HEK293 (cell line): Measurements from ENCODE around the gene PMP22.

Source experiments
- ATF2 ChIP-seq: fragments of 450-650 bp; formaldehyde crosslinking; IDR thresholded peaks from 2 replicates; pipeline ENCODE4 v1.5.1; 2016; ENCODE audit warnings: missing biosample characterization, missing genetic modification characterization, low read depth
- PBX3 ChIP-seq: sonication (generic); formaldehyde crosslinking; IDR thresholded peaks from 2 replicates; pipeline ENCODE4 v1.8.1; 2022; ENCODE audit warnings: mild to moderate bottlenecking, moderate library complexity, missing genetic modification reagents
- PRDM10 ChIP-seq: fragments of 450-650 bp; formaldehyde crosslinking; IDR thresholded peaks from 2 replicates; pipeline ENCODE4 v1.5.1; 2016; ENCODE audit warnings: missing biosample characterization, missing genetic modification characterization
- PRDM2 ChIP-seq: fragments of 450-650 bp; formaldehyde crosslinking; IDR thresholded peaks from 2 replicates; pipeline ENCODE4 v1.5.1; 2016; ENCODE audit warnings: missing biosample characterization, missing genetic modification characterization, borderline replicate concordance
- REPIN1 ChIP-seq: fragments of 450-650 bp; formaldehyde crosslinking; IDR thresholded peaks from 2 replicates; pipeline ENCODE4 v1.5.1; 2017; ENCODE audit warnings: missing biosample characterization, missing genetic modification characterization, low read depth
- SP2 ChIP-seq: fragments of 450-650 bp; formaldehyde crosslinking; IDR thresholded peaks from 2 replicates; pipeline ENCODE4 v1.5.1; 2016; ENCODE audit warnings: missing biosample characterization, missing genetic modification characterization
- ZBTB48 ChIP-seq: fragments of 450-650 bp; formaldehyde crosslinking; IDR thresholded peaks from 2 replicates; pipeline ENCODE4 v1.5.1; 2016; ENCODE audit warnings: missing biosample characterization, missing genetic modification characterization
- ZNF114 ChIP-seq: fragments of 450-650 bp; formaldehyde crosslinking; IDR thresholded peaks from 2 replicates; pipeline ENCODE4 v1.5.0; 2017; ENCODE audit warnings: missing biosample characterization, missing genetic modification characterization
- ZNF292 ChIP-seq: fragments of 450-650 bp; formaldehyde crosslinking; IDR thresholded peaks from 2 replicates; pipeline ENCODE4 v1.5.1; 2016; ENCODE audit warnings: low read depth, missing biosample characterization, missing genetic modification characterization, borderline replicate concordance
- ZNF341 ChIP-seq: fragments of 450-650 bp; formaldehyde crosslinking; IDR thresholded peaks from 2 replicates; pipeline ENCODE4; 2016; ENCODE audit warnings: low read depth, missing biosample characterization, missing genetic modification characterization
- ZNF37A ChIP-seq: fragments of 450-650 bp; IDR thresholded peaks from 2 replicates; pipeline ENCODE4 v1.5.1; 2018; ENCODE audit warnings: missing biosample characterization, missing genetic modification characterization
- ZNF843 ChIP-seq: fragments of 450-650 bp; formaldehyde crosslinking; IDR thresholded peaks from 2 replicates; pipeline ENCODE4 v1.5.1; 2016; ENCODE audit warnings: missing biosample characterization, missing genetic modification characterization
- TF ChIP-seq, protein P1 (sequence below): fragments of 450-650 bp; formaldehyde crosslinking; IDR thresholded peaks from 2 replicates; pipeline ENCODE4 v1.5.1; 2016; ENCODE audit warnings: missing biosample characterization, missing genetic modification characterization
- TF ChIP-seq, protein P2 (sequence below): fragments of 450-650 bp; formaldehyde crosslinking; IDR thresholded peaks from 2 replicates; pipeline ENCODE4 v1.5.1; 2016; ENCODE audit warnings: missing biosample characterization, missing genetic modification characterization

DNA sequence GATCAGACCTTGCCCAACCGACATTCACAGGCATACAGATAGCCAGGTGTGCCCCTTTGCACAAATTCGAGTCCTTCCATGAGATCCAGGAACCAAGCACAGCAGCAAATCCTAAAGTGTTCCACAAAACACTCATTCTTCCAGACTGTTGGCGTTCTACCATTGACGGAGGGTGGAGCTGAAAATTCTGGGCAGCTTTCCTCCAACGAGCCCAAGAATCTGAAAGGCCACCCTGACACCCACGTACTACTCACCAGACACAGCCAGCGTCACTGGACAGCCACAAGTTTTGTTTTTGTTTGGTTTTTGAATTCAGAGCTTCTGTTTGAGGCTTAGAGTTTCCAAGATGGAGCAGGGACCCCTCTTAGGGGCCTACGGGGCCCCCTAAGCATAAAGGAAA is 83.8 kb downstream of the PMP22 start:
- TF ChIP-seq ZNF37A (tag by site-specific recombination) (no peak), ZBTB48 (tag by site-specific recombination) (no peak), ATF2 (no peak), PRDM10 (tag by site-specific recombination) (no peak), ZNF843 (tag by site-specific recombination) (no peak), SP2 (no peak), PRDM2 (tag by site-specific recombination) (no peak), ZNF292 (no peak), ZNF341 (tag by site-specific recombination) (no peak), REPIN1 (tag by site-specific recombination) (no peak), PBX3 (CRISPR knock-in tag) (no peak), ZNF114 (no peak)
- TF ChIP-seq, protein P1, sequence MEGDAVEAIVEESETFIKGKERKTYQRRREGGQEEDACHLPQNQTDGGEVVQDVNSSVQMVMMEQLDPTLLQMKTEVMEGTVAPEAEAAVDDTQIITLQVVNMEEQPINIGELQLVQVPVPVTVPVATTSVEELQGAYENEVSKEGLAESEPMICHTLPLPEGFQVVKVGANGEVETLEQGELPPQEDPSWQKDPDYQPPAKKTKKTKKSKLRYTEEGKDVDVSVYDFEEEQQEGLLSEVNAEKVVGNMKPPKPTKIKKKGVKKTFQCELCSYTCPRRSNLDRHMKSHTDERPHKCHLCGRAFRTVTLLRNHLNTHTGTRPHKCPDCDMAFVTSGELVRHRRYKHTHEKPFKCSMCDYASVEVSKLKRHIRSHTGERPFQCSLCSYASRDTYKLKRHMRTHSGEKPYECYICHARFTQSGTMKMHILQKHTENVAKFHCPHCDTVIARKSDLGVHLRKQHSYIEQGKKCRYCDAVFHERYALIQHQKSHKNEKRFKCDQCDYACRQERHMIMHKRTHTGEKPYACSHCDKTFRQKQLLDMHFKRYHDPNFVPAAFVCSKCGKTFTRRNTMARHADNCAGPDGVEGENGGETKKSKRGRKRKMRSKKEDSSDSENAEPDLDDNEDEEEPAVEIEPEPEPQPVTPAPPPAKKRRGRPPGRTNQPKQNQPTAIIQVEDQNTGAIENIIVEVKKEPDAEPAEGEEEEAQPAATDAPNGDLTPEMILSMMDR = no peak
- TF ChIP-seq, protein P2, sequence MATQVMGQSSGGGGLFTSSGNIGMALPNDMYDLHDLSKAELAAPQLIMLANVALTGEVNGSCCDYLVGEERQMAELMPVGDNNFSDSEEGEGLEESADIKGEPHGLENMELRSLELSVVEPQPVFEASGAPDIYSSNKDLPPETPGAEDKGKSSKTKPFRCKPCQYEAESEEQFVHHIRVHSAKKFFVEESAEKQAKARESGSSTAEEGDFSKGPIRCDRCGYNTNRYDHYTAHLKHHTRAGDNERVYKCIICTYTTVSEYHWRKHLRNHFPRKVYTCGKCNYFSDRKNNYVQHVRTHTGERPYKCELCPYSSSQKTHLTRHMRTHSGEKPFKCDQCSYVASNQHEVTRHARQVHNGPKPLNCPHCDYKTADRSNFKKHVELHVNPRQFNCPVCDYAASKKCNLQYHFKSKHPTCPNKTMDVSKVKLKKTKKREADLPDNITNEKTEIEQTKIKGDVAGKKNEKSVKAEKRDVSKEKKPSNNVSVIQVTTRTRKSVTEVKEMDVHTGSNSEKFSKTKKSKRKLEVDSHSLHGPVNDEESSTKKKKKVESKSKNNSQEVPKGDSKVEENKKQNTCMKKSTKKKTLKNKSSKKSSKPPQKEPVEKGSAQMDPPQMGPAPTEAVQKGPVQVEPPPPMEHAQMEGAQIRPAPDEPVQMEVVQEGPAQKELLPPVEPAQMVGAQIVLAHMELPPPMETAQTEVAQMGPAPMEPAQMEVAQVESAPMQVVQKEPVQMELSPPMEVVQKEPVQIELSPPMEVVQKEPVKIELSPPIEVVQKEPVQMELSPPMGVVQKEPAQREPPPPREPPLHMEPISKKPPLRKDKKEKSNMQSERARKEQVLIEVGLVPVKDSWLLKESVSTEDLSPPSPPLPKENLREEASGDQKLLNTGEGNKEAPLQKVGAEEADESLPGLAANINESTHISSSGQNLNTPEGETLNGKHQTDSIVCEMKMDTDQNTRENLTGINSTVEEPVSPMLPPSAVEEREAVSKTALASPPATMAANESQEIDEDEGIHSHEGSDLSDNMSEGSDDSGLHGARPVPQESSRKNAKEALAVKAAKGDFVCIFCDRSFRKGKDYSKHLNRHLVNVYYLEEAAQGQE (tag by site-specific recombination) = no peak
